HEK293 (cell line): Measurements from ENCODE around the gene PHEX.

Experiments
- CTCF ChIA-PET: fragments of 350-600 bp; formaldehyde crosslinking; extraction: SDS; loops from one replicate; lab custom pipeline; 2021; ENCODE audit warnings: antibody characterized with exemption; lab: Yijun Ruan, JAX
- POLR2A ChIA-PET: fragments of 300-600 bp; formaldehyde crosslinking; extraction: SDS; loops from one replicate; lab custom pipeline; 2020; ENCODE audit warnings: antibody characterized with exemption, inconsistent platforms; lab: Yijun Ruan, JAX
- H3K27ac ChIP-seq: fragments of 200-500 bp; sonication (Bioruptor generic); 2 replicates; pipeline ENCODE4 v1.5.1; 2014; ENCODE audit warnings: low read depth, low read length, control low read depth, inconsistent platforms; ENCODE audit errors: extremely low read depth
- H3K36me3 ChIP-seq, 2 experiments: fragments of 200-500 bp in 1 of 2; sonication (Bioruptor generic) in 1 of 2; 1 replicate in 1 of 2; 2 replicates in 1 of 2; pipeline ENCODE4 v1.5.1; 2014 to 2017; ENCODE audit warnings: inconsistent platforms in 2 of 2, low read length in 2 of 2; ENCODE audit not compliant: control insufficient read depth in 2 of 2, insufficient read depth in 1 of 2
- H3K4me1 ChIP-seq: fragments of 200-500 bp; sonication (Bioruptor generic); 2 replicates; pipeline ENCODE4 v1.5.1; 2014; ENCODE audit warnings: mild to moderate bottlenecking, low read length, inconsistent platforms; ENCODE audit not compliant: control insufficient read depth, insufficient read depth
- H3K4me3 ChIP-seq: 2 replicates; pipeline ENCODE4 v1.5.1; 2011; ENCODE audit warnings: low read depth, mild to moderate bottlenecking, control low read depth, low read length, moderate library complexity
- H3K9me3 ChIP-seq: fragments of 200-500 bp; sonication (Bioruptor generic); 2 replicates; pipeline ENCODE4 v1.5.1; 2014; ENCODE audit warnings: low read depth, low read length, inconsistent platforms; ENCODE audit not compliant: control insufficient read depth, insufficient read depth
- GLIS2 ChIP-seq: fragments of 450-650 bp; formaldehyde crosslinking; IDR thresholded peaks from 2 replicates; pipeline ENCODE4 v1.5.1; 2016; ENCODE audit warnings: missing biosample characterization, missing genetic modification characterization
- HOXA7 ChIP-seq: sonication (generic); formaldehyde crosslinking; IDR thresholded peaks from 2 replicates; pipeline ENCODE4 v1.8.1; 2022; ENCODE audit warnings: missing genetic modification reagents, borderline replicate concordance
- HOXD13 ChIP-seq: sonication (generic); formaldehyde crosslinking; IDR thresholded peaks from 2 replicates; pipeline ENCODE4 v1.8.0; 2022; ENCODE audit warnings: missing genetic modification reagents, borderline replicate concordance
- MZF1 ChIP-seq: fragments of 450-650 bp; formaldehyde crosslinking; IDR thresholded peaks from 2 replicates; pipeline ENCODE4 v1.5.1; 2017; ENCODE audit warnings: missing biosample characterization, missing genetic modification characterization, borderline replicate concordance
- PRDM1 ChIP-seq: fragments of 450-650 bp; formaldehyde crosslinking; IDR thresholded peaks from 2 replicates; pipeline ENCODE4; 2016; ENCODE audit warnings: missing biosample characterization, missing genetic modification characterization
- RBAK ChIP-seq: fragments of 450-650 bp; formaldehyde crosslinking; IDR thresholded peaks from 2 replicates; pipeline ENCODE4 v1.5.1; 2016; ENCODE audit warnings: missing biosample characterization, missing genetic modification characterization
- SALL2 ChIP-seq: fragments of 450-650 bp; formaldehyde crosslinking; IDR thresholded peaks from 2 replicates; pipeline ENCODE4 v1.5.0; 2017; ENCODE audit warnings: missing biosample characterization, mild to moderate bottlenecking, missing genetic modification characterization, borderline replicate concordance
- ZEB2 ChIP-seq: fragments of 450-650 bp; formaldehyde crosslinking; IDR thresholded peaks from 2 replicates; pipeline ENCODE4 v1.5.1; 2016; ENCODE audit warnings: missing biosample characterization, missing genetic modification characterization
- ZFHX2 ChIP-seq: fragments of 450-650 bp; formaldehyde crosslinking; conservative IDR thresholded peaks from 2 replicates; pipeline ENCODE4 v1.5.1; 2016; ENCODE audit warnings: missing biosample characterization, missing genetic modification characterization
- ZNF23 ChIP-seq: fragments of 450-650 bp; formaldehyde crosslinking; IDR thresholded peaks from 2 replicates; pipeline ENCODE4 v1.5.1; 2016; ENCODE audit warnings: missing biosample characterization, missing genetic modification characterization, borderline replicate concordance
- ZNF239 ChIP-seq: fragments of 450-650 bp; formaldehyde crosslinking; IDR thresholded peaks from 2 replicates; pipeline ENCODE4 v1.5.1; 2016; ENCODE audit warnings: missing biosample characterization, missing genetic modification characterization
- ZNF324 ChIP-seq: fragments of 450-650 bp; formaldehyde crosslinking; IDR thresholded peaks from 2 replicates; pipeline ENCODE4 v1.5.1; 2016; ENCODE audit warnings: missing biosample characterization, missing genetic modification characterization
- ZNF335 ChIP-seq: fragments of 450-650 bp; formaldehyde crosslinking; conservative IDR thresholded peaks from 2 replicates; pipeline ENCODE4 v1.5.1; 2016; ENCODE audit warnings: missing biosample characterization, missing genetic modification characterization
- ZNF398 ChIP-seq: fragments of 450-650 bp; formaldehyde crosslinking; IDR thresholded peaks from 2 replicates; pipeline ENCODE4 v1.5.1; 2017; ENCODE audit warnings: missing biosample characterization, missing genetic modification characterization
- ZNF426 ChIP-seq: fragments of 450-650 bp; formaldehyde crosslinking; IDR thresholded peaks from 2 replicates; pipeline ENCODE4 v1.5.1; 2017; ENCODE audit warnings: missing biosample characterization, missing genetic modification characterization, mild to moderate bottlenecking, inconsistent platforms, moderate library complexity
- ZNF548 ChIP-seq: fragments of 450-650 bp; formaldehyde crosslinking; IDR thresholded peaks from 2 replicates; pipeline ENCODE4 v1.5.1; 2016; ENCODE audit warnings: missing biosample characterization, missing genetic modification characterization
- ZNF585B ChIP-seq: fragments of 450-650 bp; formaldehyde crosslinking; IDR thresholded peaks from 2 replicates; pipeline ENCODE4 v1.5.1; 2016; ENCODE audit warnings: missing biosample characterization, missing genetic modification characterization
- ZNF747 ChIP-seq: fragments of 450-650 bp; formaldehyde crosslinking; IDR thresholded peaks from 2 replicates; pipeline ENCODE4 v1.5.1; 2016; ENCODE audit warnings: missing biosample characterization, missing genetic modification characterization
- ZNF777 ChIP-seq: fragments of 450-650 bp; formaldehyde crosslinking; IDR thresholded peaks from 2 replicates; pipeline ENCODE4 v1.5.1; 2017; ENCODE audit warnings: missing biosample characterization, missing genetic modification characterization, borderline replicate concordance
- TF ChIP-seq, protein P1 (sequence below): fragments of 450-650 bp; formaldehyde crosslinking; conservative IDR thresholded peaks from 2 replicates; pipeline ENCODE4 v1.5.1; 2016; ENCODE audit warnings: low read depth, missing biosample characterization, missing genetic modification characterization
- TF ChIP-seq, protein P2 (sequence below): fragments of 450-650 bp; formaldehyde crosslinking; IDR thresholded peaks from 2 replicates; pipeline ENCODE4; 2016; ENCODE audit warnings: missing biosample characterization, missing genetic modification characterization
- TF ChIP-seq, protein P3 (sequence below): fragments of 450-650 bp; formaldehyde crosslinking; IDR thresholded peaks from 2 replicates; pipeline ENCODE4 v1.5.1; 2016; ENCODE audit warnings: missing biosample characterization, missing genetic modification characterization, borderline replicate concordance
- TF ChIP-seq, protein P4 (sequence below): fragments of 450-650 bp; formaldehyde crosslinking; IDR thresholded peaks from 2 replicates; pipeline ENCODE4 v1.5.1; 2016; ENCODE audit warnings: missing biosample characterization, missing genetic modification characterization

PHEX gene

DNA sequence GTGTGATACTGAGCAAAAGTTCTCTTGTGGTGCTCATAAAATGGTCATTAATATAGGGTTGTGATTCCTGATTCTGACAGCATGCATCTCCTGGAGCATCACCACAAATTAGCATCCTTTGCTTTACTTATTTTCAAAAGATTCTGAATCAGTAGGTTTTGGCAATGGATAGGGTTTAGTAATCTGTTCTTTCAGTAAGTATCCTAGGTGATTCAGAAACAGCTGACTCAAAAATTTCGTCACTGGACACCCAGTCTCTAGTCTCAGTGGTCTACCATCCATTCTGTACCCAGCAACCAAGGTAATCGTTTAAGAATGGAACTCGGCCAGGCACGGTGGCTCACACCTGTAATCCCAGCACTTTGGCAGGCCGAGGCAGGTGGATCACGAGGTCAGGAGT is 244.7 kb downstream of the PHEX start:
- CTCF ChIA-PET: no interaction called here
- TF ChIP-seq HOXA7 (CRISPR knock-in tag) (no peak), ZNF777 (tag by site-specific recombination) (no peak), ZFHX2 (no peak), RBAK (tag by site-specific recombination) (no peak), HOXD13 (CRISPR knock-in tag) (no peak), ZNF23 (no peak), ZNF324 (tag by site-specific recombination) (no peak), ZNF426 (tag by site-specific recombination) (no peak)
- TF ChIP-seq, protein P1, sequence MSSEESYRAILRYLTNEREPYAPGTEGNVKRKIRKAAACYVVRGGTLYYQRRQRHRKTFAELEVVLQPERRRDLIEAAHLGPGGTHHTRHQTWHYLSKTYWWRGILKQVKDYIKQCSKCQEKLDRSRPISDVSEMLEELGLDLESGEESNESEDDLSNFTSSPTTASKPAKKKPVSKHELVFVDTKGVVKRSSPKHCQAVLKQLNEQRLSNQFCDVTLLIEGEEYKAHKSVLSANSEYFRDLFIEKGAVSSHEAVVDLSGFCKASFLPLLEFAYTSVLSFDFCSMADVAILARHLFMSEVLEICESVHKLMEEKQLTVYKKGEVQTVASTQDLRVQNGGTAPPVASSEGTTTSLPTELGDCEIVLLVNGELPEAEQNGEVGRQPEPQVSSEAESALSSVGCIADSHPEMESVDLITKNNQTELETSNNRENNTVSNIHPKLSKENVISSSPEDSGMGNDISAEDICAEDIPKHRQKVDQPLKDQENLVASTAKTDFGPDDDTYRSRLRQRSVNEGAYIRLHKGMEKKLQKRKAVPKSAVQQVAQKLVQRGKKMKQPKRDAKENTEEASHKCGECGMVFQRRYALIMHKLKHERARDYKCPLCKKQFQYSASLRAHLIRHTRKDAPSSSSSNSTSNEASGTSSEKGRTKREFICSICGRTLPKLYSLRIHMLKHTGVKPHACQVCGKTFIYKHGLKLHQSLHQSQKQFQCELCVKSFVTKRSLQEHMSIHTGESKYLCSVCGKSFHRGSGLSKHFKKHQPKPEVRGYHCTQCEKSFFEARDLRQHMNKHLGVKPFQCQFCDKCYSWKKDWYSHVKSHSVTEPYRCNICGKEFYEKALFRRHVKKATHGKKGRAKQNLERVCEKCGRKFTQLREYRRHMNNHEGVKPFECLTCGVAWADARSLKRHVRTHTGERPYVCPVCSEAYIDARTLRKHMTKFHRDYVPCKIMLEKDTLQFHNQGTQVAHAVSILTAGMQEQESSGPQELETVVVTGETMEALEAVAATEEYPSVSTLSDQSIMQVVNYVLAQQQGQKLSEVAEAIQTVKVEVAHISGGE (tag by site-specific recombination): no peak
- TF ChIP-seq, protein P2, sequence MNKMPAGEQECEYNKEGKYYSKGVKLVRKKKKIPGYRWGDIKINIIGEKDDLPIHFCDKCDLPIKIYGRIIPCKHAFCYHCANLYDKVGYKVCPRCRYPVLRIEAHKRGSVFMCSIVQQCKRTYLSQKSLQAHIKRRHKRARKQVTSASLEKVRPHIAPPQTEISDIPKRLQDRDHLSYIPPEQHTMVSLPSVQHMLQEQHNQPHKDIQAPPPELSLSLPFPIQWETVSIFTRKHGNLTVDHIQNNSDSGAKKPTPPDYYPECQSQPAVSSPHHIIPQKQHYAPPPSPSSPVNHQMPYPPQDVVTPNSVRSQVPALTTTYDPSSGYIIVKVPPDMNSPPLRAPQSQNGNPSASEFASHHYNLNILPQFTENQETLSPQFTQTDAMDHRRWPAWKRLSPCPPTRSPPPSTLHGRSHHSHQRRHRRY (tag by site-specific recombination): no peak
- TF ChIP-seq, protein P3, sequence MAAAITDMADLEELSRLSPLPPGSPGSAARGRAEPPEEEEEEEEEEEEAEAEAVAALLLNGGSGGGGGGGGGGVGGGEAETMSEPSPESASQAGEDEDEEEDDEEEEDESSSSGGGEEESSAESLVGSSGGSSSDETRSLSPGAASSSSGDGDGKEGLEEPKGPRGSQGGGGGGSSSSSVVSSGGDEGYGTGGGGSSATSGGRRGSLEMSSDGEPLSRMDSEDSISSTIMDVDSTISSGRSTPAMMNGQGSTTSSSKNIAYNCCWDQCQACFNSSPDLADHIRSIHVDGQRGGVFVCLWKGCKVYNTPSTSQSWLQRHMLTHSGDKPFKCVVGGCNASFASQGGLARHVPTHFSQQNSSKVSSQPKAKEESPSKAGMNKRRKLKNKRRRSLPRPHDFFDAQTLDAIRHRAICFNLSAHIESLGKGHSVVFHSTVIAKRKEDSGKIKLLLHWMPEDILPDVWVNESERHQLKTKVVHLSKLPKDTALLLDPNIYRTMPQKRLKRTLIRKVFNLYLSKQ: no peak
- Histone ChIP-seq H3K27ac (no peak overlapping the region), H3K4me1 (no peaks in the 10 kb centered on the region), H3K9me3 (no peaks in the 10 kb centered on the region; the same call in 1 of the 2 replicates), H3K36me3 (no peaks in the 10 kb centered on the region), H3K4me3 (no peak overlapping the region)
- POLR2A ChIA-PET: no interaction called here

DNA sequence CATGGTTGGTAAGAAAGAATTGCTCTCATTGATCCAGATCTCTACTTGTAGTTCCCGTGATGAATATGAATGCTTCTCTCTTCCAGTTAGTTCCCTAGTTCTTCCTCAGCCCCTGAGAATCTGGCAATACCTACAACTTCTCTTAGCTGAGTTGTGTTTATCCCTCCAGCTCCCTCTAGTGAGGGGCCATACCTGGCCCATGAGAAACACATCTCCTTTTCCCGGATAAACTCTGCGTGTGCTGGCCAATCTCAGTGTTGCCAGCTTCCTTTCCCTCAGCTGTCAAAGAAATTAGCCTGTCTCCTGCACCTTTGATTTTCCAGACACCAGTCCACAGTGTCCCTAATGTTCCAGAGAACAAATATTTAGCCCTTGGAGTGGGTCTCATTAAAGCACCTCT is 246.2 kb downstream of the PHEX start:
- Histone ChIP-seq H3K27ac (no peak overlapping the region), H3K4me1 (no peaks in the 10 kb centered on the region), H3K36me3 (no peaks in the 10 kb centered on the region), H3K9me3 (no peaks in the 10 kb centered on the region; the same call in 1 of the 2 replicates), H3K4me3 (no peak overlapping the region)
- CTCF ChIA-PET: no interaction called here
- POLR2A ChIA-PET: interaction anchor here (1.0 kb wide), 1 partner anchor 143 kb away, joined by 3 read pairs; no protein-coding TSS in a partner anchor
- TF ChIP-seq ZNF398 (tag by site-specific recombination): no peak
- no peak for TF ChIP-seq ZNF548 (tag by site-specific recombination)
- no peak for TF ChIP-seq SALL2
- no peak for TF ChIP-seq PRDM1 (tag by site-specific recombination)
- TF ChIP-seq GLIS2: no peak
- no peak for TF ChIP-seq ZEB2 (tag by site-specific recombination)
- no peak for TF ChIP-seq ZNF239 (tag by site-specific recombination)
- no peak for TF ChIP-seq MZF1 (tag by site-specific recombination)
- TF ChIP-seq ZNF585B (tag by site-specific recombination): no peak
- TF ChIP-seq ZNF747: no peak
- TF ChIP-seq, protein P4, sequence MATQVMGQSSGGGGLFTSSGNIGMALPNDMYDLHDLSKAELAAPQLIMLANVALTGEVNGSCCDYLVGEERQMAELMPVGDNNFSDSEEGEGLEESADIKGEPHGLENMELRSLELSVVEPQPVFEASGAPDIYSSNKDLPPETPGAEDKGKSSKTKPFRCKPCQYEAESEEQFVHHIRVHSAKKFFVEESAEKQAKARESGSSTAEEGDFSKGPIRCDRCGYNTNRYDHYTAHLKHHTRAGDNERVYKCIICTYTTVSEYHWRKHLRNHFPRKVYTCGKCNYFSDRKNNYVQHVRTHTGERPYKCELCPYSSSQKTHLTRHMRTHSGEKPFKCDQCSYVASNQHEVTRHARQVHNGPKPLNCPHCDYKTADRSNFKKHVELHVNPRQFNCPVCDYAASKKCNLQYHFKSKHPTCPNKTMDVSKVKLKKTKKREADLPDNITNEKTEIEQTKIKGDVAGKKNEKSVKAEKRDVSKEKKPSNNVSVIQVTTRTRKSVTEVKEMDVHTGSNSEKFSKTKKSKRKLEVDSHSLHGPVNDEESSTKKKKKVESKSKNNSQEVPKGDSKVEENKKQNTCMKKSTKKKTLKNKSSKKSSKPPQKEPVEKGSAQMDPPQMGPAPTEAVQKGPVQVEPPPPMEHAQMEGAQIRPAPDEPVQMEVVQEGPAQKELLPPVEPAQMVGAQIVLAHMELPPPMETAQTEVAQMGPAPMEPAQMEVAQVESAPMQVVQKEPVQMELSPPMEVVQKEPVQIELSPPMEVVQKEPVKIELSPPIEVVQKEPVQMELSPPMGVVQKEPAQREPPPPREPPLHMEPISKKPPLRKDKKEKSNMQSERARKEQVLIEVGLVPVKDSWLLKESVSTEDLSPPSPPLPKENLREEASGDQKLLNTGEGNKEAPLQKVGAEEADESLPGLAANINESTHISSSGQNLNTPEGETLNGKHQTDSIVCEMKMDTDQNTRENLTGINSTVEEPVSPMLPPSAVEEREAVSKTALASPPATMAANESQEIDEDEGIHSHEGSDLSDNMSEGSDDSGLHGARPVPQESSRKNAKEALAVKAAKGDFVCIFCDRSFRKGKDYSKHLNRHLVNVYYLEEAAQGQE (tag by site-specific recombination): no peak
- no peak for TF ChIP-seq ZNF335 (tag by site-specific recombination)
